ENCODE results near the gene ENAH.

The ENAH gene

DNA sequence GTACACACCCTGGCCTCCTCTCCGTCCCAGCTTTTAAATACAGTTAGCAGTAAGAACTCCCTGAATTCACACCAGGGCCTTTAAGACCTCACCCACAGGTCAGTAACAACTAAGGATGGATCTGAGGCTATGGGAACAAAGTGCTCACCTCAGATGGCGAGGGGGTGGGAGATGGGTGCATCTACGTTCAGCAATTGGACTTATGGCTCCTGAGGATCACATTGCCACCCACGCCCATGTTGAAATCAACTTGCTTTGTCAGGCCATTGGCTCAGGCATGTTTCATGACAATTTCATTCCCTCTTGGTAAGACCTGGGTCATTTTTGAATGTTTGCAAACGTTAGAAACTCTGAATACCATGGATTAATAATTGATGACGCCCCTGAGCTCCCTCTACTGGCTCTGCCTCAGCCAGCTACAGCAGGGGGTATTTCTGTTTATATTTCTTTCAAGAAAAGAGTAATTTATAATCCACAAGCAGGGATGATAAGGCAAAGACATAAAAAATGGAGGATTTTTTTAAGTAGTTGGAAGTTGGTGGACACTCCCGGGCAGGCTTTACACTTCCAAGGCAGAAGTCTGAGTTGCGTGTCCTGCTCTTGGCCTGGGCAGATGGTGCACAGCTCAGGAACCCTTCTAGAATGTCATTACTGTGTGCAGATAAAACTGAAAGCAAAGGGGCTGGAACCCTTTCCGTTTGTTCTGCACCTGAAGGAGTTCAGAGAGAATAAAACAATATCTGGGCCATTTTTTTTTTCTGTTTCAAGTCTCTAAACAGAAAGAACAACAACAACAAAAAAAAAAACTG lies 211.4 kb downstream of the ENAH start:
- TF ChIP-seq POLR2A (IDR thresholded peaks at IDR 0.05; ENCODE audit: low read length) (no peak), GATA1 (IDR thresholded peaks at IDR 0.05; ENCODE audit: low read depth, low read length) (no peak)
- DNase-seq = no peak

DNA sequence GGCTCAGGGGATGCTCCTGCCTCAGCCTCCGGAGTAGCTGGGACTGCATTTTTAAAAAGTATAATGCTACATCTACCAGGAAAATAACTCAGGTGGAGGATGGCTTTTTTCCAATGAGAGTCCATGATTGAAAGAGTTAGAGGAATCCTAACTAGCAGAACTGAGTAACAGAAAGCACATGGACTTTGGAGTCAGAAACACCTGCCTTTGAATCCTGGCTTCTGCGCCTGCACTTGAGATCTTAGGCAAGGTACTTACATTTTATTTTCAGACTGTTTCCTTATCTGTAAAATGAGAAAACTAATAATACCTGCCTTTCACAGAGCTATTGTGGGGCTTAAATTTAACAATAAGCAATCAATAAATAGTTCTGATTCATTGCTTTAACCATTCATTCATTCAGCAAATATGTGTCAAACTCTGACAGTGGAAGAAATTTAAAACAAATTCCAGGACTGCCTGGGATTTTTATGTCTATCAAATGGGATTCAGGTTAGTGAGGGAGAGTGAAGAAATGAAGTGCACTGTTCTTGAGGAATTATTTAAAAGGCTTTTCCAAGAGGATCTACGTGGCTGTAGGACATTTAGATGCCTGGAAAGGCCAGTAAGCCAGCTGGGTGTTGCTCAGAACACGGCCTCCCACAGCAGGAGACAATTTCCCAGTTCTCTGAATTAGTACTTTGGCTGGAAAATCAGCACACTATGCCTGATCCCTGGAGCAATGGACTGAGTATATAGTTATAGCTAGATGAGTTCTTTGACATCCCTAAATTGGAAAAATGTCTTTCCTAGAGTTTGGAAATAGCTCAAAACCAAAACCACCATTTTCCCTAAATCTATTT lies 212.3 kb downstream of the ENAH start:
- TF ChIP-seq GATA1 (IDR thresholded peaks at IDR 0.05; ENCODE audit: low read depth, low read length) = no peak
- TF ChIP-seq POLR2A (IDR thresholded peaks at IDR 0.05; ENCODE audit: low read length) = no peak
- DNase-seq = no peak

DNA sequence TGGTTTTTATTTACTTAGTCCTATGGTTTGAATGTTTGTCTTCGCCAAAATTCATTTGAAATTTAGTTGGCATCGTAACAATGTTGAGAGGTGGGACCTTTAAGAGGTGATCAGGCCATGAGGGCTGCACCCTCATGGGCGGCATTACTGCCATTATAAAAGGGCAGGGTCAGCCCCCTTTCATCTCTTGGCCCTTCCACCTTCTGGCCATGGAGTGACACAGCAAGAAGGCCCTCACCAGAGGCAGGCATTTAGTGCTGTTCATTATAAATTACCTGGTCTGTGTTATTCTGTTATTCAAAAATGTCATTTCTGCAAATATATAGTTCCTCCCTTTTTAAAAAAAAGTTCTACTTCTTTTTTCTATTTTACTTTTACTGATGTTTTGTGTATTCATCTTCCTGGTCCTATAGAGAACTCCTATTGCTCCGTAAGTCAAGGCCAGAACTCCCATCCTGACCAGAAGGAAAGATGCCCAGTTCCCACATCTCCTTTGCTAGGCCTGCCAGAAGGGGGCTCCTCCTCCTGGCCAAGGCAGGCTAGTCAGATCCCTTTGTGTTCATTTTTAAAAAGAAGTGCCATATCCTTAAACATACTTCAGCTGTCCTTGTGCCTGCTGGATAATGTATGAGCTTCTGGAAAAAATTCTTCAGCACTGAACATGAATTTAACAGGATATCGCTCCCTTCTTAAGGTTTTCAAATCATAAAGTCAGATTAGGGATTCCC lies 215.0 kb downstream of the ENAH start:
- TF ChIP-seq GATA1 (IDR thresholded peaks at IDR 0.05; ENCODE audit: low read depth, low read length) = no peak
- TF ChIP-seq POLR2A (IDR thresholded peaks at IDR 0.05; ENCODE audit: low read length) = no peak
- DNase-seq = peak in 1 of 2 experiments; percentile 15

Data from erythroblast (primary cell).